ENCODE results near the gene NAV1.

DNA sequence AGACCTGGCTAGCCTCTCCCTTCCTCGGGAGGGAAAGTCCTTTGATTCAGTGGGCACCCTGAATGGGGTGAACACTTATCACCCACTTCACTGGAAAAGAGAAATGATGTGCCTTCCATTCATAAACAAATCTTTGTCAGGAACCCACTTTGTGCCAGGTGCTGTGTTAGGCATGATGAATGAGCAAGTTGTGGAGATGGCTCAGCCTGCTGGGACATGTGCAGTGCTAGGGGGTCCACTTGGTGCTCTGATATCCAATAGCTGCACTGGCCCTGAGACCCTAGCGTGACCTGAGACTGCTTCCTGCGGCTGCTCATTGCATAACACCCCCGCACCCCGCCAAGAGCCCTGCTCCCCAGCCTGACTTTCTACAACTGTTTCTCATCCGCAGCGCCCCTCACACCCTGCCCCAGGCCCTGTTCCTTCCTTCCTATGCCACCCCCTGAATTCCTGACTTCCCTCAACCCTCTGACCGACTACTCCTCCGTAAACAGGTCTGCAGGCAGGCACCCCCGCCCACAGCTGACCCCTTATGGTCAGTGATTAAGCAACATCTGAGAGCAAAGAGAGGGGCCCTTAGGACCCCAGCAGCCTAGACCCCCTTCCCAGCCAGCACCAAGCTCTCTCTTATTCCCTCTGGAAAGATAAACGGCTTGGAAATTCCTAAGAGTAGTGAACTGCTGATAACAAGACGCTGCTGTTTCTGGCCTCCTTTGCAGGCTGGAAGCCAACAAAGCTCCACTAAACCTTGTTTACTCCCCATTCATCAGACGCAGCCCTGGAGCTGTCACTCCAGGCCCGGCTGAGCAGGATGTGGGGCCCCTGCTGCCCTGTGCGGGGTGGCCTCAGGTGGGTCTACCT is 44.9 kb upstream of the NAV1 start:
- TF ChIP-seq POLR2A (IDR thresholded peaks at IDR 0.05; ENCODE audit: low read depth, low read length) (no peak), TAF1 (IDR thresholded peaks at IDR 0.05; ENCODE audit: low read depth, low read length) (no peak), POLR2AphosphoS5 (IDR thresholded peaks at IDR 0.05; ENCODE audit: low read depth, low read length) (no peak), PAX5 (IDR thresholded peaks at IDR 0.05; ENCODE audit: insufficient read depth, low read length, severe bottlenecking) (no peak), SPI1 (IDR thresholded peaks at IDR 0.05; ENCODE audit: low read depth, low read length) (no peak), POU2F2 (IDR thresholded peaks at IDR 0.05; ENCODE audit: low read depth, low read length) (no peak)

Data from GM12891 (cell line).